HFF-Myc (cell line): ENCODE results near the gene OR11A1.
"Not testable (repeated sequence)": the region's sequence is repeated elsewhere in the genome, so short reads cannot be mapped to it uniquely, and the experiment has no call there.

ENCODE experiments used
- DNase-seq: peaks from one replicate; pipeline ENCODE4 v3.0.0-alpha.2; 2011; ENCODE audit warnings: low read depth; ENCODE audit errors: extremely low read depth
- H3K4me3 ChIP-seq: replicated peaks from 2 replicates; pipeline ENCODE4 v1.5.1; 2011; ENCODE audit warnings: low read depth, mild to moderate bottlenecking, control low read depth, low read length
- CTCF ChIP-seq: IDR thresholded peaks from 2 replicates; pipeline ENCODE4 v1.5.1; 2012; ENCODE audit warnings: mild to moderate bottlenecking, low read depth, low read length, control low read depth; ENCODE audit errors: missing control alignments

The OR11A1 gene

GRCh38 chr6:29442719-29443118 is 14.2 kb downstream of the OR11A1 start:
- TF ChIP-seq CTCF, result no peak
- no peak overlapping the region for H3K4me3 ChIP-seq
- DNase-seq, result no peak

- DNase-seq, result no peak
- no peak for TF ChIP-seq CTCF
- H3K4me3 ChIP-seq, result no peak within 1 kb of the TSS
These were observed 17.9 kb downstream of the OR11A1 start, which contains the start of gene OR10C1 for GRCh38 chr6:29439006-29439405. Gene OR10C1 (plus strand): TSS chr6:29439306. CDS start chr6:29440016, 710 bp downstream.

GRCh38 chr6:29436730-29437129 is 20.1 kb downstream of the OR11A1 start:
- DNase-seq, H3K4me3 ChIP-seq: not testable (repeated sequence)

GRCh38 chr6:29426654-29427053 is 30.2 kb downstream of the OR11A1 start:
- no peak for TF ChIP-seq CTCF
- DNase-seq, result no peak
- H3K4me3 ChIP-seq, result no peak overlapping the region

- DNase-seq, result no peak
- TF ChIP-seq CTCF, result no peak
- H3K4me3 ChIP-seq, result no peak overlapping the region
These were observed 31.8 kb downstream of the OR11A1 start for GRCh38 chr6:29425075-29425474.

- no peak for TF ChIP-seq CTCF
- no peak for DNase-seq
- H3K4me3 ChIP-seq, result no peak overlapping the region
These were observed 32.3 kb downstream of the OR11A1 start for GRCh38 chr6:29424575-29424974.

GRCh38 chr6:29424168-29424567 is 32.7 kb downstream of the OR11A1 start:
- H3K4me3 ChIP-seq, result no peak overlapping the region
- no peak for TF ChIP-seq CTCF
- no peak for DNase-seq
